Measurements from ENCODE around the gene RBMS3. TPM values are rescaled to one million over a fixed set of nuclear protein-coding genes. Genes with fewer than 3 reads are reported as not detected.
A peak's percentile ranks its signal among the peaks of the same experiment; 100 is the strongest.

Gene RBMS3
- total RNA-seq, 2 donors from 2014 or later, result 2.8 to 9.6 TPM

GRCh38 chr3:29282427-29283230, 1.8 kb downstream of the RBMS3 start:
- TF ChIP-seq CTCF (IDR thresholded peaks at IDR 0.05), result no peak
- peak overlapping the region; percentile 27 for H3K4me3 ChIP-seq
- DNase-seq, result no peak
- no peaks in the 10 kb centered on the region for H3K36me3 ChIP-seq
- H3K9ac ChIP-seq (ENCODE audit: low read depth in 2 of 2, low read length in 2 of 2), result peak overlapping the region; percentile 26 to 76
- intact Hi-C loops (cut with DNase I), result no loop called here
- peak overlapping the region; percentile 65 for H3K27ac ChIP-seq
- H3K27me3 ChIP-seq, result no peaks in the 10 kb centered on the region
- no peaks in the 10 kb centered on the region for H3K4me1 ChIP-seq
- H3K9me3 ChIP-seq, result no peaks in the 10 kb centered on the region

GRCh38 chr3:29283231-29284119, 2.6 kb downstream of the RBMS3 start:
- intact Hi-C loops (cut with DNase I), result no loop called here
- TF ChIP-seq CTCF (IDR thresholded peaks at IDR 0.05), result no peak

GRCh38 chr3:29284497-29284896, 3.6 kb downstream of the RBMS3 start:
- no peak overlapping the region for H3K9ac ChIP-seq (ENCODE audit: low read depth in 2 of 2, low read length in 2 of 2)
- no peaks in the 10 kb centered on the region for H3K36me3 ChIP-seq
- H3K4me1 ChIP-seq, result no peaks in the 10 kb centered on the region
- no peaks in the 10 kb centered on the region for H3K9me3 ChIP-seq
- DNase-seq, result no peak
- H3K27me3 ChIP-seq, result no peaks in the 10 kb centered on the region
- no peak for TF ChIP-seq CTCF (IDR thresholded peaks at IDR 0.05)
- H3K27ac ChIP-seq, result no peak overlapping the region
- H3K4me3 ChIP-seq, result no peak overlapping the region
- intact Hi-C loops (cut with DNase I), result no loop called here

More at GRCh38 chr3:29283231-29284119, 2.6 kb downstream of the RBMS3 start:
- no peak for DNase-seq
- H3K36me3 ChIP-seq, result no peaks in the 10 kb centered on the region
- H3K4me3 ChIP-seq, result peak overlapping the region; percentile 27
- peak overlapping the region in 1 of 2 donors; percentile 76 for H3K9ac ChIP-seq (ENCODE audit: low read depth in 2 of 2, low read length in 2 of 2)
- no peaks in the 10 kb centered on the region for H3K27me3 ChIP-seq
- no peaks in the 10 kb centered on the region for H3K4me1 ChIP-seq
- no peaks in the 10 kb centered on the region for H3K9me3 ChIP-seq
- peak overlapping the region; percentile 65 for H3K27ac ChIP-seq

- Histone ChIP-seq H3K9me3 (no peaks in the 10 kb centered on the region), H3K4me3 (no peak overlapping the region), H3K36me3 (no peaks in the 10 kb centered on the region), H3K27me3 (no peaks in the 10 kb centered on the region), H3K9ac (ENCODE audit: low read depth in 2 of 2, low read length in 2 of 2) (peak overlapping the region in 1 of 2 donors; percentile 49), H3K4me1 (no peaks in the 10 kb centered on the region), H3K27ac (no peak overlapping the region)
- intact Hi-C loops (cut with DNase I), result no loop called here
- TF ChIP-seq CTCF (IDR thresholded peaks at IDR 0.05), result no peak
- no peak for DNase-seq
Measured at GRCh38 chr3:29285471-29286071, 4.7 kb downstream of the RBMS3 start.

- no peak for DNase-seq
- intact Hi-C loops (cut with DNase I), result no loop called here
- H3K27ac ChIP-seq, result no peak overlapping the region
Measured at GRCh38 chr3:29286478-29287240, 5.8 kb downstream of the RBMS3 start.

More at GRCh38 chr3:29286478-29287240, 5.8 kb downstream of the RBMS3 start:
- Histone ChIP-seq H3K9ac (ENCODE audit: low read depth in 2 of 2, low read length in 2 of 2) (no peak overlapping the region), H3K9me3 (no peaks in the 10 kb centered on the region), H3K4me3 (no peak overlapping the region), H3K27me3 (no peaks in the 10 kb centered on the region), H3K4me1 (no peaks in the 10 kb centered on the region), H3K36me3 (no peaks in the 10 kb centered on the region)
- TF ChIP-seq CTCF (IDR thresholded peaks at IDR 0.05), result no peak

Measured in colonic mucosa (tissue), 4 donors.